HepG2 (cell line): ENCODE data around the gene UMPS. TPM values are rescaled to one million over a fixed set of nuclear protein-coding genes. Genes with fewer than 3 reads are reported as not detected.

Source experiments
- ATAC-seq: fragments of 200-7000 bp; cut with Tn5 transposase; 3 replicates; pipeline ENCODE4 v1.9.1; 2020; ENCODE audit warnings: mild to moderate bottlenecking, moderate library complexity
- BruUV-seq: library from RNA; stranded (reverse); fragments of 400-500 nt; replicated peaks from 2 replicates; lab custom pipeline; 2021; lab: Mats Ljungman, UMichigan
- CTCF ChIA-PET: fragments of 300-600 bp; formaldehyde crosslinking; extraction: SDS; loops from one replicate; lab custom pipeline; 2021; ENCODE audit warnings: low total read pairs, inconsistent platforms, low intra/inter-chr PET ratio; lab: Yijun Ruan, JAX
- POLR2A ChIA-PET: fragments of 350-600 bp; sonication (Branson Sonifier 250); formaldehyde crosslinking; loops from one replicate; lab custom pipeline; 2020; ENCODE audit warnings: antibody characterized with exemption, inconsistent platforms; lab: Yijun Ruan, JAX
- DNase-seq: peaks from one replicate; pipeline ENCODE4 v3.0.0-alpha.2; 2015; ENCODE audit warnings: low spot score
- FAIRE-seq: peaks from 3 replicates; lab custom pipeline; 2011; peaks lifted over from hg19 to GRCh38; lab: Jason Lieb, UNC
- H2AFZ ChIP-seq: one replicate; pipeline ENCODE4 v1.6.1; 2011; ENCODE audit warnings: low read length, inconsistent platforms
- H3K27ac ChIP-seq: fragments of 300-600 bp; 3 replicates; pipeline ENCODE4 v1.8.0; 2011; ENCODE audit warnings: mixed run types, mild to moderate bottlenecking, mixed read lengths, low read length, inconsistent platforms; ENCODE audit not compliant: insufficient read depth; ENCODE audit errors: extremely low read length
- H3K27me3 ChIP-seq, 2 experiments: fragments of 200-600 bp in 1 of 2; 2 replicates in 1 of 2; 3 replicates in 1 of 2; pipeline versions ENCODE4 v1.6.0 to v1.8.0; 2011; ENCODE audit warnings: low read length in 2 of 2, mild to moderate bottlenecking in 2 of 2, moderate library complexity in 2 of 2, inconsistent platforms in 1 of 2; ENCODE audit not compliant: insufficient read depth in 2 of 2, control insufficient read depth in 1 of 2
- H3K36me3 ChIP-seq, 2 experiments: fragments of 200-600 bp in 1 of 2; replicated peaks in 1 of 2; 2 replicates in 1 of 2; 3 replicates in 1 of 2; pipeline versions ENCODE4 v1.5.1 to v1.8.0; 2011; ENCODE audit warnings: low read length in 2 of 2, inconsistent platforms in 1 of 2; ENCODE audit not compliant: insufficient read depth in 2 of 2, control insufficient read depth in 1 of 2
- H3K4me1 ChIP-seq: 2 replicates; pipeline ENCODE4 v1.5.1; 2012; ENCODE audit warnings: low read length, inconsistent platforms; ENCODE audit not compliant: insufficient read depth
- H3K4me2 ChIP-seq: 2 replicates; pipeline ENCODE4 v1.6.0; 2011; ENCODE audit warnings: low read depth, low read length, inconsistent platforms
- H3K4me3 ChIP-seq, 3 experiments: fragments of 200-600 bp in 1 of 3; sonication (generic), shearing (Covaris generic) in 1 of 3; replicated peaks in 1 of 3; 2 replicates each; pipeline ENCODE4 v1.5.1; 2011 to 2016; ENCODE audit warnings: low read length in 3 of 3, inconsistent platforms in 2 of 3, low read depth in 2 of 3, mild to moderate bottlenecking in 2 of 3, control low read depth in 1 of 3, mixed read lengths in 1 of 3; ENCODE audit not compliant: insufficient read depth in 1 of 3
- H3K79me2 ChIP-seq: one replicate; pipeline ENCODE4 v1.6.1; 2011; ENCODE audit warnings: low read length, inconsistent platforms; ENCODE audit not compliant: insufficient read depth
- H3K9ac ChIP-seq: 2 replicates; pipeline ENCODE4 v1.6.0; 2011; ENCODE audit warnings: mild to moderate bottlenecking, low read depth, low read length, inconsistent platforms; ENCODE audit not compliant: insufficient read depth
- H3K9me3 ChIP-seq: 2 replicates; pipeline ENCODE4 v1.5.1; 2012; ENCODE audit warnings: mild to moderate bottlenecking, low read length
- H4K20me1 ChIP-seq: 2 replicates; pipeline ENCODE4 v1.6.0; 2011; ENCODE audit warnings: inconsistent platforms, mild to moderate bottlenecking, low read length, moderate library complexity; ENCODE audit not compliant: insufficient read depth
- ATAD3A ChIP-seq: sonication (generic); formaldehyde crosslinking; IDR thresholded peaks from 2 replicates; pipeline ENCODE4 v1.4.0; 2020; ENCODE audit warnings: missing genetic modification reagents
- CHCHD3 ChIP-seq: sonication (generic); formaldehyde crosslinking; IDR thresholded peaks from 2 replicates; pipeline ENCODE4 v1.8.0; 2022; ENCODE audit warnings: mild to moderate bottlenecking, missing genetic modification reagents, moderate library complexity
- MLLT10 ChIP-seq: sonication (generic); formaldehyde crosslinking; IDR thresholded peaks from 2 replicates; pipeline ENCODE4 v1.4.0; 2020; ENCODE audit warnings: missing genetic modification reagents
- NFRKB ChIP-seq: fragments of 450-650 bp; IDR thresholded peaks from 2 replicates; pipeline ENCODE4 v1.6.1; 2017
- RELA ChIP-seq: sonication (generic); formaldehyde crosslinking; IDR thresholded peaks from 2 replicates; pipeline ENCODE4 v1.4.0; 2020; ENCODE audit warnings: missing genetic modification reagents
- SRF ChIP-seq: IDR thresholded peaks from 2 replicates; pipeline ENCODE4 v1.6.1; 2011; ENCODE audit warnings: mild to moderate bottlenecking, low read depth, low read length, moderate library complexity
- ZNF557 ChIP-seq: sonication (generic); formaldehyde crosslinking; IDR thresholded peaks from 2 replicates; pipeline ENCODE4 v1.4.0; 2020; ENCODE audit warnings: missing genetic modification reagents
- ZNF562 ChIP-seq: sonication (generic); formaldehyde crosslinking; IDR thresholded peaks from 2 replicates; pipeline ENCODE4 v1.8.0; 2022; ENCODE audit warnings: missing genetic modification reagents, borderline replicate concordance
- ZNF614 ChIP-seq: IDR thresholded peaks from 2 replicates; pipeline ENCODE4 v1.6.1; 2018; ENCODE audit warnings: missing biosample characterization, missing genetic modification reagents, inconsistent platforms, borderline replicate concordance
- ZNF772 ChIP-seq: sonication (generic); formaldehyde crosslinking; IDR thresholded peaks from 2 replicates; pipeline ENCODE4 v1.5.0; 2020; ENCODE audit warnings: mild to moderate bottlenecking, missing genetic modification reagents
- WGBS: methylation state at CpG from one replicate; pipeline ENCODE4 v1.1.6; 2017; ENCODE audit warnings: low lambda C conversion rate; 5-methylcytosine and 5-hydroxymethylcytosine counted together
- in situ Hi-C: cut with HindIII; loops from 2 replicates; pipeline ENCODE4 v1.10.0; 2017; ENCODE audit warnings: low pct_unique_long_range_greater_than_20kb; ENCODE audit not compliant: extremely low pct_ligation_motif_present
- intact Hi-C: fragments of 100-400 bp; cut with micrococcal nuclease; formaldehyde crosslinking; loops from one replicate; pipeline ENCODE4 v1.10.0; 2022; ENCODE audit not compliant: unreplicated experiment
- polyA plus RNA-seq, 8 experiments: library from polyadenylated mRNA; depleted of rRNA in 3 of 8; stranded (reverse) in 7 of 8; unstranded in 1 of 8; fragments of >200 nt; fragmentation: Illumina TruSeq in 4 of 8; extraction: Trizol in 4 of 8; gene quantifications; 2 replicates each; pipeline versions ENCODE4 v1.2.1 to v1.2.3, GENCODE V29; 2011 to 2016; ENCODE audit warnings: low read depth in 4 of 8, missing spikeins in 1 of 8, mixed read lengths in 1 of 8; ENCODE audit not compliant: insufficient read depth in 1 of 8
- total RNA-seq, 5 experiments: library from RNA; depleted of rRNA; stranded (reverse); fragments of >200 nt; fragmentation: Illumina TruSeq; extraction: Trizol; gene quantifications; 2 replicates each; pipeline ENCODE4 v1.2.3, GENCODE V29; 2016; ENCODE audit warnings: low read depth in 1 of 5
- TF ChIP-seq, protein P1 (sequence below): sonication (generic); formaldehyde crosslinking; IDR thresholded peaks from 2 replicates; pipeline ENCODE4 v1.8.0; 2022; ENCODE audit warnings: missing genetic modification reagents, low read depth, mild to moderate bottlenecking, borderline replicate concordance
- TF ChIP-seq, protein P2 (sequence below): sonication (generic); formaldehyde crosslinking; IDR thresholded peaks from 2 replicates; pipeline ENCODE4; 2020; ENCODE audit warnings: missing genetic modification reagents, mild to moderate bottlenecking, borderline replicate concordance
- TF ChIP-seq, protein P3 (sequence below): sonication (generic); formaldehyde crosslinking; IDR thresholded peaks from 2 replicates; pipeline ENCODE4 v1.4.0; 2020; ENCODE audit warnings: missing genetic modification reagents
- TF ChIP-seq, protein P4 (sequence below), 2 experiments: sonication (generic) in 1 of 2; formaldehyde crosslinking in 1 of 2; IDR thresholded peaks; 2 replicates each; pipeline versions ENCODE4 v1.5.1 to v1.6.1; 2011 to 2020; ENCODE audit warnings: borderline replicate concordance in 1 of 2, low read depth in 1 of 2, low read length in 1 of 2, mild to moderate bottlenecking in 1 of 2, missing genetic modification reagents in 1 of 2, moderate library complexity in 1 of 2

UMPS gene
- total and polyA plus RNA-seq, 2 of the 13 experiments (the other 11 are each of a cell fraction or from before 2014, with no cell fraction given): 52.7 to 74.2 TPM

DNA sequence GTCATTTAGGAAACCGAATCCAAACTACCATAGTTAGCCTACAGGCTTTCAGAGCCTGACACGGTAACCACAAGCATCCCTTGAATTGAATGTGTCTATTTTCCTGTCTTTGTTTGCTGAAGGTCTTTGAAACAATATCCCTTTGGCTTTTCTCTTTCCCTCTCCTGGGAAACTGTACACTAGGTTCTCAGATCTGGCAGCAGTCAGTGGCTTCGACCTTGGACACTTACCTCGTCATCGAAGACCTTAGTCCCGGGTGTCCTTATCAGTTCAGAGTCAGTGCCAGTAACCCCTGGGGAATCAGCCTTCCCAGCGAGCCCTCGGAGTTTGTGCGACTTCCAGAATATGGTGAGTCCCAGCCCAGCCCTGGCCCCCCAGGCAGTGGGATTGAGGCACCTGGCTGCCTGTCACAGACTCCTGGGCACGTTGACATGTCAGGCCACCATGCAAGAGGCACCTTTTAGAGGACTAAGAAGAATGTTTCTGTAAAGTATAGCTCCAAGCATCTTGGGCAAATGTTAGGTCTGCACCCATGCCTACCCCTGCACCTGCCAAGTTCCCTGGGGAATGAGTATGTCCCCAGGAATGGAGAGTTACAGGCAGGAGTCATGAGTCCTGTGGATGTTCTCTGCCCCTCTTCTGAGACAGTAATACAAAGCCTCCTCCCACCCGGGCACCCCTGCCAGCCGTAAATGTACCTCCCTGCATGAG lies 30.4 kb upstream of the UMPS start:
- Histone ChIP-seq H3K9ac (peak overlapping the region; percentile 96), H3K79me2 (peaks cover 10% of the 10 kb centered on the region), H3K27ac (peak overlapping the region; percentile 98), H4K20me1 (no peaks in the 10 kb centered on the region), H3K4me1 (peaks cover 72% of the 10 kb centered on the region), H3K27me3 (no peaks in the 10 kb centered on the region; a peak in 1 of 5 replicates), H3K9me3 (no peaks in the 10 kb centered on the region), H3K4me2 (peak overlapping the region; percentile 99), H2AFZ (no peak overlapping the region), H3K36me3 (peaks cover 0 to 1% of the 10 kb centered on the region in 2 experiments; a peak in 2 of 5 replicates), H3K4me3 (peak overlapping the region; percentile 48 to 76 (median 64))
- BruUV-seq: TSS peak; percentile 92
- FAIRE-seq (peak; percentile 99), DNase-seq (peak; percentile 98), ATAC-seq (peak; percentile 85)
- WGBS: 4% methylated on average over 11 of the region's 12 CpGs
- POLR2A ChIA-PET: interaction anchor here (0.9 to 4.5 kb wide), 15 partner anchors 10 to 202 kb away, joined by 3 to 83 read pairs (median 5); partner anchors contain the start of gene UMPS
- intact Hi-C loops (loop anchor here (1.0 to 2.0 kb wide), 4 partner anchors 10 to 135 kb away; partner anchors contain the start of gene UMPS), in situ Hi-C loops (loop anchor here (25.0 kb wide), 1 partner anchor 338 kb away; no protein-coding TSS in a partner anchor)
- CTCF ChIA-PET: no interaction called here
- TF ChIP-seq, protein P1, sequence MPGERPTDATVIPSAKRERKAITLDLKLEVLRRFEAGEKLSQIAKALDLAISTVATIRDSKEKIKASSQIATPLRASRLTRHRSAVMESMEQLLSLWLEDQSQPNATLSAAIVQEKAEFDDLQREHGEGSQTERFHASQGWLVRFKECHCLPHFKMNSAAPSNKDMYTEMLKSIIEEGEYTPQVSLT (CRISPR knock-in tag): no peak
- TF ChIP-seq ZNF614 (CRISPR knock-in tag) (no peak; the same call in 1 of the 2 replicates), CHCHD3 (CRISPR knock-in tag) (no peak), ZNF557 (CRISPR knock-in tag) (no peak), SRF (no peak), ZNF772 (CRISPR knock-in tag) (no peak), ZNF562 (CRISPR knock-in tag) (no peak), NFRKB (no peak), ATAD3A (no peak), MLLT10 (CRISPR knock-in tag) (no peak), RELA (CRISPR knock-in tag) (0 out of 2 replicates have a peak, but pooled peaks have one; percentile 63)
- TF ChIP-seq, protein P2, sequence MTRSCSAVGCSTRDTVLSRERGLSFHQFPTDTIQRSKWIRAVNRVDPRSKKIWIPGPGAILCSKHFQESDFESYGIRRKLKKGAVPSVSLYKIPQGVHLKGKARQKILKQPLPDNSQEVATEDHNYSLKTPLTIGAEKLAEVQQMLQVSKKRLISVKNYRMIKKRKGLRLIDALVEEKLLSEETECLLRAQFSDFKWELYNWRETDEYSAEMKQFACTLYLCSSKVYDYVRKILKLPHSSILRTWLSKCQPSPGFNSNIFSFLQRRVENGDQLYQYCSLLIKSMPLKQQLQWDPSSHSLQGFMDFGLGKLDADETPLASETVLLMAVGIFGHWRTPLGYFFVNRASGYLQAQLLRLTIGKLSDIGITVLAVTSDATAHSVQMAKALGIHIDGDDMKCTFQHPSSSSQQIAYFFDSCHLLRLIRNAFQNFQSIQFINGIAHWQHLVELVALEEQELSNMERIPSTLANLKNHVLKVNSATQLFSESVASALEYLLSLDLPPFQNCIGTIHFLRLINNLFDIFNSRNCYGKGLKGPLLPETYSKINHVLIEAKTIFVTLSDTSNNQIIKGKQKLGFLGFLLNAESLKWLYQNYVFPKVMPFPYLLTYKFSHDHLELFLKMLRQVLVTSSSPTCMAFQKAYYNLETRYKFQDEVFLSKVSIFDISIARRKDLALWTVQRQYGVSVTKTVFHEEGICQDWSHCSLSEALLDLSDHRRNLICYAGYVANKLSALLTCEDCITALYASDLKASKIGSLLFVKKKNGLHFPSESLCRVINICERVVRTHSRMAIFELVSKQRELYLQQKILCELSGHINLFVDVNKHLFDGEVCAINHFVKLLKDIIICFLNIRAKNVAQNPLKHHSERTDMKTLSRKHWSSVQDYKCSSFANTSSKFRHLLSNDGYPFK (CRISPR knock-in tag): no peak
- TF ChIP-seq, protein P3, sequence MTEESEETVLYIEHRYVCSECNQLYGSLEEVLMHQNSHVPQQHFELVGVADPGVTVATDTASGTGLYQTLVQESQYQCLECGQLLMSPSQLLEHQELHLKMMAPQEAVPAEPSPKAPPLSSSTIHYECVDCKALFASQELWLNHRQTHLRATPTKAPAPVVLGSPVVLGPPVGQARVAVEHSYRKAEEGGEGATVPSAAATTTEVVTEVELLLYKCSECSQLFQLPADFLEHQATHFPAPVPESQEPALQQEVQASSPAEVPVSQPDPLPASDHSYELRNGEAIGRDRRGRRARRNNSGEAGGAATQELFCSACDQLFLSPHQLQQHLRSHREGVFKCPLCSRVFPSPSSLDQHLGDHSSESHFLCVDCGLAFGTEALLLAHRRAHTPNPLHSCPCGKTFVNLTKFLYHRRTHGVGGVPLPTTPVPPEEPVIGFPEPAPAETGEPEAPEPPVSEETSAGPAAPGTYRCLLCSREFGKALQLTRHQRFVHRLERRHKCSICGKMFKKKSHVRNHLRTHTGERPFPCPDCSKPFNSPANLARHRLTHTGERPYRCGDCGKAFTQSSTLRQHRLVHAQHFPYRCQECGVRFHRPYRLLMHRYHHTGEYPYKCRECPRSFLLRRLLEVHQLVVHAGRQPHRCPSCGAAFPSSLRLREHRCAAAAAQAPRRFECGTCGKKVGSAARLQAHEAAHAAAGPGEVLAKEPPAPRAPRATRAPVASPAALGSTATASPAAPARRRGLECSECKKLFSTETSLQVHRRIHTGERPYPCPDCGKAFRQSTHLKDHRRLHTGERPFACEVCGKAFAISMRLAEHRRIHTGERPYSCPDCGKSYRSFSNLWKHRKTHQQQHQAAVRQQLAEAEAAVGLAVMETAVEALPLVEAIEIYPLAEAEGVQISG: peak; percentile 79
- TF ChIP-seq, protein P4, sequence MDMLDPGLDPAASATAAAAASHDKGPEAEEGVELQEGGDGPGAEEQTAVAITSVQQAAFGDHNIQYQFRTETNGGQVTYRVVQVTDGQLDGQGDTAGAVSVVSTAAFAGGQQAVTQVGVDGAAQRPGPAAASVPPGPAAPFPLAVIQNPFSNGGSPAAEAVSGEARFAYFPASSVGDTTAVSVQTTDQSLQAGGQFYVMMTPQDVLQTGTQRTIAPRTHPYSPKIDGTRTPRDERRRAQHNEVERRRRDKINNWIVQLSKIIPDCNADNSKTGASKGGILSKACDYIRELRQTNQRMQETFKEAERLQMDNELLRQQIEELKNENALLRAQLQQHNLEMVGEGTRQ (IDR thresholded peaks at IDR 0.05; ENCODE audit: low read depth, low read length): no peak
- TF ChIP-seq, protein P4 (CRISPR knock-in tag; IDR thresholded peaks at IDR 0.05; ENCODE audit: borderline replicate concordance): no peak
